ENCODE results near the gene AKAP6.

GRCh38 chr14:32693114-32693513 lies 364.0 kb downstream of the AKAP6 start:
- no peak for TF ChIP-seq CTCF (IDR thresholded peaks at IDR 0.05)
- TF ChIP-seq POLR2A (IDR thresholded peaks at IDR 0.05): no peak
